ENCODE data around the gene FDXR.
"Not testable (repeated sequence)": the region's sequence is repeated elsewhere in the genome, so short reads cannot be mapped to it uniquely, and the experiment has no call there.

FDXR gene

DNA sequence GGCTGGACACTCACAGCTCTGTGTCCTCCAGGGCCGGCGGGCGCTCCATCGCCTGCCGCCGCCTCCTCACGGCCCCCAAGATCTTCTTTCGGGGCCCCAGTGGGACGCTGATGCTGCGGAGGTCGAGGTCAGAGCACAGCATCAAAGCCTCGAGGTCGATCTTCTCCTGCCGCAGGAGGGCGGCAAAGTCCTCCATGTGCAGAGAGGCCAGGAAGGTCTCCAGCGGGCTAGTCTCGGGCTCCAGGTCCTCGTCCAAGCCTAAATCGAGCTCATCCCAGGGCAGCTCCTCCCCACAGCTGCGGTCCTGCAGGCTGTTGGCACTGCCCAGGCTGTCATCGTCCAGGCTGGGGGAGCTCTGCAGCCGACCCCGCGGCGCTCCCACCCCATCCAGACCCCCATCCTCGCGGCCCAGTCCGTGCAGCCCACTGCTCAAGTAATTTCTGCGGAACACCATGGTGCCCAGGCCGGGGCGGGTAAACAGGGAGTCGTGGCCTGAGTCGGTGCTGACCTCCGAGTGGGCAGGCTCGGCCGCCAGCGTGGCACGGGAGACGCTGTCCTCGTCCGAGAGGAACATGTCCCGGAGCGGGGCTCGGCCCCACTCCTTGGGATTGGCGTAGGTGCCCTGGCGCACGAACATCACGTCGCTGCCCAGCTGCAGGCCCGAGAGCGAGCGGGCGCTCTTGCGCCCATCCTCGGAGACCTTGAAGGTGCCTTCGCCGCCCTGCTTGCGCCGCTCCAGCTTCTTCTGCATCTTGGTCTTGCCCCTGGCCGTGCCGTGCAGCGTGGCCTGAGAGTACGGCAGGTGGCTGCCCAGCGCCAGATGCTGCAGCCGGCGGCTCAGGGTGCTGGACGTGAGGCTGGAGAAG is 46.9 kb upstream of the FDXR start:
- Histone ChIP-seq H3K4me1 (ENCODE audit: insufficient read depth, insufficient read length) (peaks cover 23% of the 10 kb centered on the region), H3K27me3 (ENCODE audit: insufficient read depth, insufficient read length) (peaks cover 38% of the 10 kb centered on the region), H3K36me3 (ENCODE audit: insufficient read depth, insufficient read length, low read length) (no peaks in the 10 kb centered on the region), H3K9ac (ENCODE audit: insufficient read length, low read depth) (no peak overlapping the region), H3K4me3 (ENCODE audit: insufficient read length, low read depth) (no peak overlapping the region), H3K9me3 (ENCODE audit: insufficient read depth, low read length) (no peaks in the 10 kb centered on the region)
- peak; percentile 16 for DNase-seq (ENCODE audit: low read depth, low spot score)
- TF ChIP-seq SUZ12 (IDR thresholded peaks at IDR 0.05; ENCODE audit: extremely low read depth, insufficient read depth, insufficient read length): no peak
- no peak for TF ChIP-seq ZNF274 (IDR thresholded peaks at IDR 0.05; ENCODE audit: low read depth, low read length)
- TF ChIP-seq YY1 (IDR thresholded peaks at IDR 0.05; ENCODE audit: insufficient read depth, insufficient read length): no peak

DNA sequence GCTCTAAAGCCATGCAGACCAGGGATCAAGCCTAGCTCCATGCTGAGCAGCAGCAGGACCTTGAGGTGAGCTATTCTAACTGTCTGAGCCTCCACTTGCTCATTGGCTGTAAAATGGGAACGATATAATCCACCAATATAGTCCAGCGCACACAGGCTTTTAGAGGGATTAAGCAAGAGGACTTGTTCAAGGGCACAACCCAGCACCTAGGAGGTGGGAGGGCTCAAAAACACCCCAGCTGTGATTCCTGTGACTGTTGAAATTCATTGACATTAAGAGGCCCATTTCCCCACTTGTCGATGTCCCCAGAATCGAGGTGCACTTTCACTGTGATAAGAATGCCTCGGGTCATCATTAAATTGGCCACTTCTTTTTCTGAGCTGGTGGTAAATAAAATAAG is 46.1 kb upstream of the FDXR start:
- Histone ChIP-seq H3K4me1 (ENCODE audit: insufficient read depth, insufficient read length) (peaks cover 19% of the 10 kb centered on the region), H3K9ac (ENCODE audit: insufficient read length, low read depth) (no peak overlapping the region), H3K27me3 (ENCODE audit: insufficient read depth, insufficient read length) (peaks cover 31% of the 10 kb centered on the region), H3K4me3 (ENCODE audit: insufficient read length, low read depth) (no peak overlapping the region), H3K36me3 (ENCODE audit: insufficient read depth, insufficient read length, low read length) (no peaks in the 10 kb centered on the region), H3K9me3 (ENCODE audit: insufficient read depth, low read length) (no peaks in the 10 kb centered on the region; the same call in 1 of the 2 replicates)
- DNase-seq (ENCODE audit: low read depth, low spot score): no peak
- TF ChIP-seq YY1 (IDR thresholded peaks at IDR 0.05; ENCODE audit: insufficient read depth, insufficient read length) (no peak), ZNF274 (IDR thresholded peaks at IDR 0.05; ENCODE audit: low read depth, low read length) (no peak), SUZ12 (IDR thresholded peaks at IDR 0.05; ENCODE audit: extremely low read depth, insufficient read depth, insufficient read length) (no peak)

DNA sequence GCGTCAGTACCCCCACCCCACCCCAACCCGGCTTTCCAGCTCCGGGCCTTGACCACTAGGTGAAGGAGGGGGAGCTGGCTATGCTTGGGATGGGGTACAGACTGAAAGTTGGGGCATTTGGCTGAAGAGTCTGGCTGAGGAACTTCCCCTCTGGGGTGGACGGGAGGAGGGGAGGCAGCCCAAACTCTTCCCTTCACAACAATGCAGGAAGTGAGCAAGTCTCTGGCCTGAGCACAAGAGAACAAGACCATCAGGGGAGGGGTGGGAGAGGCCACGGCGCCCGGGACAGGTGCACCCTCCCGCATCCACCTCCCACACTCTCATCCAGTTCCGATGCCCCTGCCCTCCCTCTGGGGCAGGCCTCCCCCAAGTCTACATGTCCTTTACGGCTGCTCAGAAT is 44.6 kb upstream of the FDXR start:
- Histone ChIP-seq H3K4me3 (ENCODE audit: insufficient read length, low read depth) (no peak overlapping the region), H3K36me3 (ENCODE audit: insufficient read depth, insufficient read length, low read length) (no peaks in the 10 kb centered on the region), H3K9me3 (ENCODE audit: insufficient read depth, low read length) (no peaks in the 10 kb centered on the region; the same call in 1 of the 2 replicates), H3K27me3 (ENCODE audit: insufficient read depth, insufficient read length) (peaks cover 16% of the 10 kb centered on the region), H3K4me1 (ENCODE audit: insufficient read depth, insufficient read length) (peaks cover 15% of the 10 kb centered on the region), H3K9ac (ENCODE audit: insufficient read length, low read depth) (no peak overlapping the region)
- TF ChIP-seq YY1 (IDR thresholded peaks at IDR 0.05; ENCODE audit: insufficient read depth, insufficient read length) (no peak), ZNF274 (IDR thresholded peaks at IDR 0.05; ENCODE audit: low read depth, low read length) (no peak), SUZ12 (IDR thresholded peaks at IDR 0.05; ENCODE audit: extremely low read depth, insufficient read depth, insufficient read length) (no peak)
- DNase-seq (ENCODE audit: low read depth, low spot score): no peak

DNA sequence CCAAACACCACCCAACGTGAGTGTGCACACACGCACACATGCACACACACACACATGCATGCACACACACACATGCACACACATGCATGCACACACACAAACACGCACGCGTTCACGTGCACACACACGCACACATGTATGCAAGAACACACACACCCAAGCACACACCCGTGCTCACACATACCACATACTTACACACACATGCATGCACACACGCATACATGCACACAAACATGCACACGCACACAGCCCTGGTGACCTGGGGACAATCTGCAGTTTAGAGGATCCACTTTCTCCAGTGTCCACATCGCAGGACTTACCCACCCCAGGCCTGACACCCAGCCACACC is 44.0 kb upstream of the FDXR start:
- no peak overlapping the region for H3K4me3 ChIP-seq (ENCODE audit: insufficient read length, low read depth)
- H3K36me3 ChIP-seq (ENCODE audit: insufficient read depth, insufficient read length, low read length): no peaks in the 10 kb centered on the region
- H3K9me3 ChIP-seq (ENCODE audit: insufficient read depth, low read length): no peaks in the 10 kb centered on the region; the same call in 1 of the 2 replicates
- no peak for DNase-seq (ENCODE audit: low read depth, low spot score)
- peaks cover 11% of the 10 kb centered on the region for H3K27me3 ChIP-seq (ENCODE audit: insufficient read depth, insufficient read length)
- TF ChIP-seq YY1 (IDR thresholded peaks at IDR 0.05; ENCODE audit: insufficient read depth, insufficient read length) (no peak), ZNF274 (IDR thresholded peaks at IDR 0.05; ENCODE audit: low read depth, low read length) (no peak), SUZ12 (IDR thresholded peaks at IDR 0.05; ENCODE audit: extremely low read depth, insufficient read depth, insufficient read length) (no peak)
- no peak overlapping the region for H3K9ac ChIP-seq (ENCODE audit: insufficient read length, low read depth)
- H3K4me1 ChIP-seq (ENCODE audit: insufficient read depth, insufficient read length): peaks cover 13% of the 10 kb centered on the region

DNA sequence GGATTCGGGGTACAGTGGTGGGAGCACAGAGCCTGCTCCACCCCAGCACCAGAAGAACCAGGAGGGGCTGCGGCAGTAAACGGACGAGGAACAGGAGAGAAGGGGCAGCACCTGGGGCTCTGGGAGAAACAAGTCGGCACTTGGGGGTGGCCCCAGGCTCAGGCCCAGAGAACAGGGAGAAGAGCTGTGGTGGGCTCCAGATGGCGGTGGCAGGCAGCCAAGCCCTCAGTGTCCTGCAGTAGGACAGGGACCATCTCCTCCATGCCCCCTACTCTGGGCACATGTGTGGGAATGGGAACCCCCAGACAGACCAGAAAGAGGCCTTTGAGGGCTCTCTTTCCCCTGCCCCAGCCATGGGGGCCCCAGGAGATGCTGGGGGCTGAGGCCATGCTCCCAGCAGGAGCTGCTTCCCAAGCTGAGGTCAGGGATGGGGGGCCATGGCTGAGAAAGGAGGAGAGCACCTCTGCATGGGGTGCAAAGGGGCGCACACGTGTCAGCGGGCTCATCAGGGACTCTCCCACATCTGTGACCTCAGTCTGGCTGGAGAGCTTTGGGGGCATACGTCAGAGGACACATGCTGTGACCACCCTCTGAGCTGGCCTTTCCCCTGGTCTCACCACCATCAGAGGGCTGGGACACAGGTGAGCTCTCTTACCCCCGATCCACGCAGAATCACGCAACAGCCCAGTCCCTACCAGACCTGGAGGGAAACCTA is 43.5 kb upstream of the FDXR start:
- H3K9me3 ChIP-seq (ENCODE audit: insufficient read depth, low read length): no peaks in the 10 kb centered on the region; the same call in 1 of the 2 replicates
- peaks cover 9% of the 10 kb centered on the region for H3K4me1 ChIP-seq (ENCODE audit: insufficient read depth, insufficient read length)
- H3K9ac ChIP-seq (ENCODE audit: insufficient read length, low read depth): no peak overlapping the region
- TF ChIP-seq YY1 (IDR thresholded peaks at IDR 0.05; ENCODE audit: insufficient read depth, insufficient read length): no peak
- no peak for TF ChIP-seq ZNF274 (IDR thresholded peaks at IDR 0.05; ENCODE audit: low read depth, low read length)
- TF ChIP-seq SUZ12 (IDR thresholded peaks at IDR 0.05; ENCODE audit: extremely low read depth, insufficient read depth, insufficient read length): no peak
- no peak for DNase-seq (ENCODE audit: low read depth, low spot score)
- peaks cover 8% of the 10 kb centered on the region for H3K27me3 ChIP-seq (ENCODE audit: insufficient read depth, insufficient read length)
- no peak overlapping the region for H3K4me3 ChIP-seq (ENCODE audit: insufficient read length, low read depth)
- no peaks in the 10 kb centered on the region for H3K36me3 ChIP-seq (ENCODE audit: insufficient read depth, insufficient read length, low read length)

DNA sequence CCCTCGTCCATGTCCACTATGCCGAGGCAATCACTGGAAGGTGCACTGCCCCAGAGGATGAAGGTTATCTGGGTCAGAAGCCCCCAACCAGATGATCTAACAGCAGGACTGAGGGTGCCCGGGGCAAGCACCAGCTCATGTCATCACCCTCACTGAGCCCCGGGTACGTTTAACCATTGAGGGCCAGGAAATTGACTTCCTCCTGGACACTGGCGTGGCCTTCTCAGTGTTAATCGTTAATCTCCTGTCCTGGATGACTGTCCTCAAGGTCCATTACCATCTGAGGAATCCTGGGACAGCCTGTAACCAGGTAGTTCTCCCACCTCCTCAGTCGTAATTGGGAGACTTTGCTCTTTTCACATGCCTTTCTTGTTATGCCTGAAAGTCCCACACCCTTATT is 38.6 kb upstream of the FDXR start:
- H3K27me3 ChIP-seq (ENCODE audit: insufficient read depth, insufficient read length); DNase-seq (ENCODE audit: low read depth, low spot score); H3K9me3 ChIP-seq (ENCODE audit: insufficient read depth, low read length); H3K4me1 ChIP-seq (ENCODE audit: insufficient read depth, insufficient read length); H3K4me3 ChIP-seq (ENCODE audit: insufficient read length, low read depth); H3K36me3 ChIP-seq (ENCODE audit: insufficient read depth, insufficient read length, low read length); H3K9ac ChIP-seq (ENCODE audit: insufficient read length, low read depth): not testable (repeated sequence)

DNA sequence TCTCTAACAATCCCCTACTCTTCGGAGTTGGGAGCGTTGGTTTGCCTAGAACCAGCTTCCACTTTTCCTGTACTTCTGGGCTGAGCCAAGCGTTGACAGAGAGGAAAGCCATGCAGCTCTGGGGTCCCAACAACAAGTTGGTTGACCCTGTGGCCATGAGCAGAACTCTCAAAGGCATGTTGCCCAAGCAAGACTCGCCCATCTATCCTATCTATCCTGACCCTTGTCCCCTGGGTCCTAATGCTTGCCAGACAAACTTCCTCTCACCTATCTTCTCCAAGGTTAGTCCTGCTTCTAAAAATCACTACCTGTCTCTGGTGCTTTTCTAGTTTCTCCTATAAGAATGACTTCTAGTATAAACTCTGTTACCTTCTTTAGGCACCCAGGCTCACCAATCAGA is 36.3 kb upstream of the FDXR start:
- not testable (repeated sequence) for H3K36me3 ChIP-seq (ENCODE audit: insufficient read depth, insufficient read length, low read length); H3K9ac ChIP-seq (ENCODE audit: insufficient read length, low read depth); DNase-seq (ENCODE audit: low read depth, low spot score); H3K4me1 ChIP-seq (ENCODE audit: insufficient read depth, insufficient read length); H3K27me3 ChIP-seq (ENCODE audit: insufficient read depth, insufficient read length); H3K4me3 ChIP-seq (ENCODE audit: insufficient read length, low read depth); H3K9me3 ChIP-seq (ENCODE audit: insufficient read depth, low read length)
